H7 (cell line): ENCODE data around the gene ANO2. TPM values are rescaled to one million over a fixed set of nuclear protein-coding genes. Genes with fewer than 3 reads are reported as not detected.
A peak's percentile ranks its signal among the peaks of the same experiment; 100 is the strongest.

Experiments
- DNase-seq: peaks from one replicate; pipeline ENCODE4 v3.0.0; 2012
- H3K27me3 ChIP-seq: 2 replicates; pipeline ENCODE4 v1.6.0; 2011; ENCODE audit warnings: mild to moderate bottlenecking, low read length; ENCODE audit not compliant: control insufficient read depth, insufficient read depth
- H3K36me3 ChIP-seq: replicated peaks from 2 replicates; pipeline ENCODE4 v1.5.1; 2011; ENCODE audit warnings: low read length; ENCODE audit not compliant: control insufficient read depth, insufficient read depth
- H3K4me3 ChIP-seq: 2 replicates; pipeline ENCODE4 v1.5.1; 2011; ENCODE audit warnings: low read depth, mild to moderate bottlenecking, control low read depth, low read length, moderate library complexity; ENCODE audit not compliant: insufficient read depth
- total RNA-seq: library from RNA; depleted of rRNA; stranded (reverse); fragments of >200 nt; shearing (Covaris generic); gene quantifications from 2 replicates; pipeline ENCODE4 v1.2.3, GENCODE V29; 2014

ANO2 gene
- total RNA-seq, 1 experiment from 2014 or later = 0.76 TPM

GRCh38 chr12:5746917-5747316 is 198.1 kb downstream of the ANO2 start:
- H3K36me3 ChIP-seq = no peaks in the 10 kb centered on the region
- no peak for DNase-seq

GRCh38 chr12:5746036-5746908 is 198.8 kb downstream of the ANO2 start:
- DNase-seq = no peak
- no peaks in the 10 kb centered on the region for H3K27me3 ChIP-seq
- H3K36me3 ChIP-seq = no peaks in the 10 kb centered on the region
- no peak overlapping the region for H3K4me3 ChIP-seq

More at GRCh38 chr12:5746917-5747316, 198.1 kb downstream of the ANO2 start:
- H3K4me3 ChIP-seq = no peak overlapping the region
- no peaks in the 10 kb centered on the region for H3K27me3 ChIP-seq

GRCh38 chr12:5745251-5745888 is 199.7 kb downstream of the ANO2 start:
- Histone ChIP-seq H3K4me3 (no peak overlapping the region), H3K36me3 (no peaks in the 10 kb centered on the region), H3K27me3 (no peaks in the 10 kb centered on the region)
- DNase-seq = peak; percentile 79

- Histone ChIP-seq H3K36me3 (no peaks in the 10 kb centered on the region), H3K27me3 (no peaks in the 10 kb centered on the region), H3K4me3 (no peak overlapping the region)
- DNase-seq = no peak
Measured at GRCh38 chr12:5742258-5742657, 202.8 kb downstream of the ANO2 start.

- H3K4me3 ChIP-seq = no peak overlapping the region
- no peak for DNase-seq
- H3K27me3 ChIP-seq = no peaks in the 10 kb centered on the region
- H3K36me3 ChIP-seq = no peaks in the 10 kb centered on the region
Measured at GRCh38 chr12:5739917-5740316, 205.1 kb downstream of the ANO2 start.

- H3K4me3 ChIP-seq = no peak overlapping the region
- H3K27me3 ChIP-seq = no peaks in the 10 kb centered on the region
- no peaks in the 10 kb centered on the region for H3K36me3 ChIP-seq
- no peak for DNase-seq
Measured at GRCh38 chr12:5737778-5738177, 207.3 kb downstream of the ANO2 start.

GRCh38 chr12:5736527-5736926 is 208.5 kb downstream of the ANO2 start:
- no peak for DNase-seq
- no peaks in the 10 kb centered on the region for H3K27me3 ChIP-seq
- no peaks in the 10 kb centered on the region for H3K36me3 ChIP-seq
- no peak overlapping the region for H3K4me3 ChIP-seq

GRCh38 chr12:5736016-5736415 is 209.0 kb downstream of the ANO2 start:
- Histone ChIP-seq H3K36me3 (no peaks in the 10 kb centered on the region), H3K4me3 (no peak overlapping the region), H3K27me3 (no peaks in the 10 kb centered on the region)
- DNase-seq = no peak

- H3K27me3 ChIP-seq = no peaks in the 10 kb centered on the region
- H3K36me3 ChIP-seq = no peaks in the 10 kb centered on the region
- no peak for DNase-seq
- no peak overlapping the region for H3K4me3 ChIP-seq
Measured at GRCh38 chr12:5733916-5734315, 211.1 kb downstream of the ANO2 start.

- no peak overlapping the region for H3K4me3 ChIP-seq
- H3K27me3 ChIP-seq = no peaks in the 10 kb centered on the region
- no peaks in the 10 kb centered on the region for H3K36me3 ChIP-seq
- DNase-seq = no peak
Measured at GRCh38 chr12:5733136-5733755, 211.8 kb downstream of the ANO2 start.

GRCh38 chr12:5730962-5731361 is 214.1 kb downstream of the ANO2 start:
- no peak overlapping the region for H3K4me3 ChIP-seq
- no peaks in the 10 kb centered on the region for H3K27me3 ChIP-seq
- H3K36me3 ChIP-seq = no peaks in the 10 kb centered on the region
- DNase-seq = no peak

GRCh38 chr12:5723711-5724252 is 221.3 kb downstream of the ANO2 start:
- Histone ChIP-seq H3K4me3 (no peak overlapping the region), H3K27me3 (no peaks in the 10 kb centered on the region), H3K36me3 (no peaks in the 10 kb centered on the region)
- no peak for DNase-seq

- H3K4me3 ChIP-seq = no peak overlapping the region
- H3K27me3 ChIP-seq = no peaks in the 10 kb centered on the region
- no peaks in the 10 kb centered on the region for H3K36me3 ChIP-seq
- DNase-seq = no peak
Measured at GRCh38 chr12:5723071-5723470, 222.0 kb downstream of the ANO2 start.

GRCh38 chr12:5720381-5721005 is 224.6 kb downstream of the ANO2 start:
- H3K4me3 ChIP-seq = no peak overlapping the region
- no peak for DNase-seq
- H3K36me3 ChIP-seq = no peaks in the 10 kb centered on the region
- no peaks in the 10 kb centered on the region for H3K27me3 ChIP-seq
